HepG2 (cell line): ENCODE data around the gene CLEC10A. TPM values are rescaled to one million over a fixed set of nuclear protein-coding genes. Genes with fewer than 3 reads are reported as not detected.
"Not testable (repeated sequence)": the region's sequence is repeated elsewhere in the genome, so short reads cannot be mapped to it uniquely, and the experiment has no call there.

Experiments
- ATAC-seq: fragments of 200-7000 bp; cut with Tn5 transposase; 3 replicates; pipeline ENCODE4 v1.9.1; 2020; ENCODE audit warnings: mild to moderate bottlenecking, moderate library complexity
- BruUV-seq: library from RNA; stranded (reverse); fragments of 400-500 nt; replicated peaks from 2 replicates; lab custom pipeline; 2021; lab: Mats Ljungman, UMichigan
- CTCF ChIA-PET: fragments of 300-600 bp; formaldehyde crosslinking; extraction: SDS; loops from one replicate; lab custom pipeline; 2021; ENCODE audit warnings: low total read pairs, inconsistent platforms, low intra/inter-chr PET ratio; lab: Yijun Ruan, JAX
- POLR2A ChIA-PET: fragments of 350-600 bp; sonication (Branson Sonifier 250); formaldehyde crosslinking; loops from one replicate; lab custom pipeline; 2020; ENCODE audit warnings: antibody characterized with exemption, inconsistent platforms; lab: Yijun Ruan, JAX
- DNase-seq: peaks from one replicate; pipeline ENCODE4 v3.0.0-alpha.2; 2015; ENCODE audit warnings: low spot score
- FAIRE-seq: peaks from 3 replicates; lab custom pipeline; 2011; peaks lifted over from hg19 to GRCh38; lab: Jason Lieb, UNC
- H2AFZ ChIP-seq: one replicate; pipeline ENCODE4 v1.6.1; 2011; ENCODE audit warnings: low read length, inconsistent platforms
- H3K27ac ChIP-seq: fragments of 300-600 bp; 3 replicates; pipeline ENCODE4 v1.8.0; 2011; ENCODE audit warnings: mixed run types, mild to moderate bottlenecking, mixed read lengths, low read length, inconsistent platforms; ENCODE audit not compliant: insufficient read depth; ENCODE audit errors: extremely low read length
- H3K27me3 ChIP-seq, 2 experiments: fragments of 200-600 bp in 1 of 2; 2 replicates in 1 of 2; 3 replicates in 1 of 2; pipeline versions ENCODE4 v1.6.0 to v1.8.0; 2011; ENCODE audit warnings: low read length in 2 of 2, mild to moderate bottlenecking in 2 of 2, moderate library complexity in 2 of 2, inconsistent platforms in 1 of 2; ENCODE audit not compliant: insufficient read depth in 2 of 2, control insufficient read depth in 1 of 2
- H3K36me3 ChIP-seq, 2 experiments: fragments of 200-600 bp in 1 of 2; replicated peaks in 1 of 2; 2 replicates in 1 of 2; 3 replicates in 1 of 2; pipeline versions ENCODE4 v1.5.1 to v1.8.0; 2011; ENCODE audit warnings: low read length in 2 of 2, inconsistent platforms in 1 of 2; ENCODE audit not compliant: insufficient read depth in 2 of 2, control insufficient read depth in 1 of 2
- H3K4me1 ChIP-seq: 2 replicates; pipeline ENCODE4 v1.5.1; 2012; ENCODE audit warnings: low read length, inconsistent platforms; ENCODE audit not compliant: insufficient read depth
- H3K4me2 ChIP-seq: 2 replicates; pipeline ENCODE4 v1.6.0; 2011; ENCODE audit warnings: low read depth, low read length, inconsistent platforms
- H3K4me3 ChIP-seq, 3 experiments: fragments of 200-600 bp in 1 of 3; sonication (generic), shearing (Covaris generic) in 1 of 3; replicated peaks in 1 of 3; 2 replicates each; pipeline ENCODE4 v1.5.1; 2011 to 2016; ENCODE audit warnings: low read length in 3 of 3, inconsistent platforms in 2 of 3, low read depth in 2 of 3, mild to moderate bottlenecking in 2 of 3, control low read depth in 1 of 3, mixed read lengths in 1 of 3; ENCODE audit not compliant: insufficient read depth in 1 of 3
- H3K79me2 ChIP-seq: one replicate; pipeline ENCODE4 v1.6.1; 2011; ENCODE audit warnings: low read length, inconsistent platforms; ENCODE audit not compliant: insufficient read depth
- H3K9ac ChIP-seq: 2 replicates; pipeline ENCODE4 v1.6.0; 2011; ENCODE audit warnings: mild to moderate bottlenecking, low read depth, low read length, inconsistent platforms; ENCODE audit not compliant: insufficient read depth
- H3K9me3 ChIP-seq: 2 replicates; pipeline ENCODE4 v1.5.1; 2012; ENCODE audit warnings: mild to moderate bottlenecking, low read length
- H4K20me1 ChIP-seq: 2 replicates; pipeline ENCODE4 v1.6.0; 2011; ENCODE audit warnings: inconsistent platforms, mild to moderate bottlenecking, low read length, moderate library complexity; ENCODE audit not compliant: insufficient read depth
- EP300 ChIP-seq, 3 experiments: sonication (generic) in 1 of 3; formaldehyde crosslinking in 1 of 3; IDR thresholded peaks; 2 replicates each; pipeline versions ENCODE4 v1.5.1 to v1.6.1; 2011 to 2020; ENCODE audit warnings: low read depth in 2 of 3, low read length in 2 of 3, borderline replicate concordance in 1 of 3, improper control_type of control experiment in 1 of 3, mild to moderate bottlenecking in 1 of 3, missing genetic modification reagents in 1 of 3, moderate library complexity in 1 of 3
- ESRRA ChIP-seq: sonication (generic); formaldehyde crosslinking; IDR thresholded peaks from 2 replicates; pipeline ENCODE4 v1.5.1; 2020; ENCODE audit warnings: mild to moderate bottlenecking, low read depth, missing genetic modification reagents
- FOXA1 ChIP-seq, 2 experiments: fragments of 450-650 bp in 1 of 2; sonication (generic) in 1 of 2; formaldehyde crosslinking in 1 of 2; IDR thresholded peaks; 2 replicates each; pipeline versions ENCODE4 v1.4.0 to v1.6.1; 2016 to 2020; ENCODE audit warnings: missing genetic modification reagents in 1 of 2
- HNF4A ChIP-seq: sonication (generic); formaldehyde crosslinking; IDR thresholded peaks from 2 replicates; pipeline ENCODE4 v1.4.0; 2020; ENCODE audit warnings: missing genetic modification reagents
- IKZF5 ChIP-seq: IDR thresholded peaks from 2 replicates; pipeline ENCODE4 v1.6.1; 2018; ENCODE audit warnings: missing genetic modification reagents, mild to moderate bottlenecking, missing compliant biosample characterization
- RARA ChIP-seq: IDR thresholded peaks from 2 replicates; pipeline ENCODE4 v1.6.1; 2016; ENCODE audit warnings: missing genetic modification reagents, missing compliant biosample characterization
- SOX13 ChIP-seq, 3 experiments: fragments of 450-650 bp in 1 of 3; sonication (generic) in 1 of 3; formaldehyde crosslinking in 1 of 3; IDR thresholded peaks in 2 of 3; conservative IDR thresholded peaks in 1 of 3; 2 replicates each; pipeline versions ENCODE4 v1.5.0 to v1.6.1; 2016 to 2020; ENCODE audit warnings: antibody characterized with exemption in 1 of 3, mild to moderate bottlenecking in 1 of 3, missing compliant biosample characterization in 1 of 3, missing genetic modification reagents in 1 of 3, moderate library complexity in 1 of 3
- SOX5 ChIP-seq: IDR thresholded peaks from 2 replicates; pipeline ENCODE4 v1.6.1; 2016; ENCODE audit warnings: borderline replicate concordance
- ZBTB3 ChIP-seq: sonication (generic); formaldehyde crosslinking; IDR thresholded peaks from 2 replicates; pipeline ENCODE4 v1.4.0; 2020; ENCODE audit warnings: low read depth, mild to moderate bottlenecking, moderate library complexity, missing genetic modification reagents, borderline replicate concordance
- ZBTB39 ChIP-seq: sonication (generic); formaldehyde crosslinking; IDR thresholded peaks from 2 replicates; pipeline ENCODE4 v1.5.0; 2020; ENCODE audit warnings: missing genetic modification reagents
- WGBS: methylation state at CpG from one replicate; pipeline ENCODE4 v1.1.6; 2017; ENCODE audit warnings: low lambda C conversion rate; 5-methylcytosine and 5-hydroxymethylcytosine counted together
- in situ Hi-C: cut with HindIII; loops from 2 replicates; pipeline ENCODE4 v1.10.0; 2017; ENCODE audit warnings: low pct_unique_long_range_greater_than_20kb; ENCODE audit not compliant: extremely low pct_ligation_motif_present
- intact Hi-C: fragments of 100-400 bp; cut with micrococcal nuclease; formaldehyde crosslinking; loops from one replicate; pipeline ENCODE4 v1.10.0; 2022; ENCODE audit not compliant: unreplicated experiment
- polyA plus RNA-seq, 8 experiments: library from polyadenylated mRNA; depleted of rRNA in 3 of 8; stranded (reverse) in 7 of 8; unstranded in 1 of 8; fragments of >200 nt; fragmentation: Illumina TruSeq in 4 of 8; extraction: Trizol in 4 of 8; gene quantifications; 2 replicates each; pipeline versions ENCODE4 v1.2.1 to v1.2.3, GENCODE V29; 2011 to 2016; ENCODE audit warnings: low read depth in 4 of 8, missing spikeins in 1 of 8, mixed read lengths in 1 of 8; ENCODE audit not compliant: insufficient read depth in 1 of 8
- total RNA-seq, 5 experiments: library from RNA; depleted of rRNA; stranded (reverse); fragments of >200 nt; fragmentation: Illumina TruSeq; extraction: Trizol; gene quantifications; 2 replicates each; pipeline ENCODE4 v1.2.3, GENCODE V29; 2016; ENCODE audit warnings: low read depth in 1 of 5
- TF ChIP-seq, protein P1 (sequence below): IDR thresholded peaks from 2 replicates; pipeline ENCODE4 v1.4.0; 2020; ENCODE audit warnings: mild to moderate bottlenecking, missing genetic modification reagents
- TF ChIP-seq, protein P2 (sequence below): sonication (generic); formaldehyde crosslinking; IDR thresholded peaks from 2 replicates; pipeline ENCODE4 v1.4.0; 2020; ENCODE audit warnings: mild to moderate bottlenecking, low read depth, missing genetic modification reagents

Gene CLEC10A
- total and polyA plus RNA-seq, 2 of the 13 experiments (the other 11 are each of a cell fraction or from before 2014, with no cell fraction given) = 0.33 TPM; not detected in 1

DNA sequence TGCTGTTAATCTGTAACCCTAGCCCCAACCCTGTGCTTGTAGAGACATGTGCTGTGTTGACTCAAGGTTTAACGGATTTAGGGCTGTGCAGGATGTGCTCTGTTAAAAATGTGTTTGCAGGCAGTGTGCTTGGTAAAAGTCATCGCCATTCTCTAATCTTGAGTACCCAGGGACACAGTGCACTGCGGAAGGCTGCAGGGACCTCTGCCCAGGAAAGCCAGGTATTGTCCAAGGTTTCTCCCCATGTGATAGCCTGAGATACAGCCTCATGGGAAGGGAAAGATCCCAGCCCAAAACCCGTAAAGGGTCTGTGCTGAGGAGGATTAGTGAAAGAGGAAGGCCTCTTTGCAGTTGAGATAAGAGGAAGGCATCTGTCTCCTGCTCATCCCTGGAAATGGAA lies 8.4 kb upstream of the CLEC10A start:
- CTCF ChIA-PET; H3K27me3 ChIP-seq; H3K9me3 ChIP-seq; H2AFZ ChIP-seq; H4K20me1 ChIP-seq; in situ Hi-C loops; H3K79me2 ChIP-seq; BruUV-seq; H3K36me3 ChIP-seq; TF ChIP-seq SOX13, FOXA1 (IDR thresholded peaks at IDR 0.05): not testable (repeated sequence)
- DNase-seq (peak; percentile 79), ATAC-seq (peak; percentile 85), FAIRE-seq (peak; percentile 77)
- 0% methylated on average over 4 of the region's 4 CpGs for WGBS
- peak overlapping the region; percentile 71 for H3K27ac ChIP-seq
- H3K4me3 ChIP-seq = peak overlapping the region in 1 of 3 experiments; percentile 28; a peak in 1 of 6 replicates
- intact Hi-C loops = loop anchor here (5.0 kb wide), 1 partner anchor 49 kb away; no protein-coding TSS in a partner anchor
- POLR2A ChIA-PET = interaction anchor here (0.9 to 1.4 kb wide), 5 partner anchors 10 to 29 kb away, joined by 3 to 9 read pairs (median 5); partner anchors contain the start of gene ASGR2
- 0 out of 2 replicates have a peak overlapping the region, but pooled peaks have one; percentile 29 for H3K9ac ChIP-seq
- peak overlapping the region; percentile 69 for H3K4me2 ChIP-seq
- H3K4me1 ChIP-seq = peaks cover 50% of the 10 kb centered on the region
- TF ChIP-seq SOX5 (CRISPR knock-in tag) = peak; percentile 63; the same call in 1 of the 2 replicates
- peak in 1 of 2 experiments; percentile 65; a peak in 2 of 4 replicates for TF ChIP-seq SOX13 (CRISPR knock-in tag; conservative IDR thresholded peaks at IDR 0.05 in 1 of 2, IDR thresholded peaks at IDR 0.05 in 1 of 2)
- TF ChIP-seq HNF4A = peak; percentile 61; the same call in 1 of the 2 replicates
- peak; percentile 95 for TF ChIP-seq FOXA1 (CRISPR knock-in tag; IDR thresholded peaks at IDR 0.05)
- TF ChIP-seq, protein P1, sequence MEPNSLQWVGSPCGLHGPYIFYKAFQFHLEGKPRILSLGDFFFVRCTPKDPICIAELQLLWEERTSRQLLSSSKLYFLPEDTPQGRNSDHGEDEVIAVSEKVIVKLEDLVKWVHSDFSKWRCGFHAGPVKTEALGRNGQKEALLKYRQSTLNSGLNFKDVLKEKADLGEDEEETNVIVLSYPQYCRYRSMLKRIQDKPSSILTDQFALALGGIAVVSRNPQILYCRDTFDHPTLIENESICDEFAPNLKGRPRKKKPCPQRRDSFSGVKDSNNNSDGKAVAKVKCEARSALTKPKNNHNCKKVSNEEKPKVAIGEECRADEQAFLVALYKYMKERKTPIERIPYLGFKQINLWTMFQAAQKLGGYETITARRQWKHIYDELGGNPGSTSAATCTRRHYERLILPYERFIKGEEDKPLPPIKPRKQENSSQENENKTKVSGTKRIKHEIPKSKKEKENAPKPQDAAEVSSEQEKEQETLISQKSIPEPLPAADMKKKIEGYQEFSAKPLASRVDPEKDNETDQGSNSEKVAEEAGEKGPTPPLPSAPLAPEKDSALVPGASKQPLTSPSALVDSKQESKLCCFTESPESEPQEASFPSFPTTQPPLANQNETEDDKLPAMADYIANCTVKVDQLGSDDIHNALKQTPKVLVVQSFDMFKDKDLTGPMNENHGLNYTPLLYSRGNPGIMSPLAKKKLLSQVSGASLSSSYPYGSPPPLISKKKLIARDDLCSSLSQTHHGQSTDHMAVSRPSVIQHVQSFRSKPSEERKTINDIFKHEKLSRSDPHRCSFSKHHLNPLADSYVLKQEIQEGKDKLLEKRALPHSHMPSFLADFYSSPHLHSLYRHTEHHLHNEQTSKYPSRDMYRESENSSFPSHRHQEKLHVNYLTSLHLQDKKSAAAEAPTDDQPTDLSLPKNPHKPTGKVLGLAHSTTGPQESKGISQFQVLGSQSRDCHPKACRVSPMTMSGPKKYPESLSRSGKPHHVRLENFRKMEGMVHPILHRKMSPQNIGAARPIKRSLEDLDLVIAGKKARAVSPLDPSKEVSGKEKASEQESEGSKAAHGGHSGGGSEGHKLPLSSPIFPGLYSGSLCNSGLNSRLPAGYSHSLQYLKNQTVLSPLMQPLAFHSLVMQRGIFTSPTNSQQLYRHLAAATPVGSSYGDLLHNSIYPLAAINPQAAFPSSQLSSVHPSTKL (CRISPR knock-in tag) = peak; percentile 88
- TF ChIP-seq, protein P2, sequence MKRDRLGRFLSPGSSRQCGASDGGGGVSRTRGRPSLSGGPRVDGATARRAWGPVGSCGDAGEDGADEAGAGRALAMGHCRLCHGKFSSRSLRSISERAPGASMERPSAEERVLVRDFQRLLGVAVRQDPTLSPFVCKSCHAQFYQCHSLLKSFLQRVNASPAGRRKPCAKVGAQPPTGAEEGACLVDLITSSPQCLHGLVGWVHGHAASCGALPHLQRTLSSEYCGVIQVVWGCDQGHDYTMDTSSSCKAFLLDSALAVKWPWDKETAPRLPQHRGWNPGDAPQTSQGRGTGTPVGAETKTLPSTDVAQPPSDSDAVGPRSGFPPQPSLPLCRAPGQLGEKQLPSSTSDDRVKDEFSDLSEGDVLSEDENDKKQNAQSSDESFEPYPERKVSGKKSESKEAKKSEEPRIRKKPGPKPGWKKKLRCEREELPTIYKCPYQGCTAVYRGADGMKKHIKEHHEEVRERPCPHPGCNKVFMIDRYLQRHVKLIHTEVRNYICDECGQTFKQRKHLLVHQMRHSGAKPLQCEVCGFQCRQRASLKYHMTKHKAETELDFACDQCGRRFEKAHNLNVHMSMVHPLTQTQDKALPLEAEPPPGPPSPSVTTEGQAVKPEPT (CRISPR knock-in tag) = 0 out of 2 replicates have a peak, but pooled peaks have one; percentile 57
- TF ChIP-seq IKZF5 = 0 out of 2 replicates have a peak, but pooled peaks have one; percentile 19
- TF ChIP-seq ESRRA = peak; percentile 49; the same call in 1 of the 2 replicates
- peak; percentile 48; the same call in 1 of the 2 replicates for TF ChIP-seq ZBTB39
- TF ChIP-seq ZBTB3 = 0 out of 2 replicates have a peak, but pooled peaks have one; percentile 33
- TF ChIP-seq EP300 (IDR thresholded peaks at IDR 0.05; ENCODE audit: low read depth in 2 of 2, low read length in 2 of 2) = peak in 1 of 2 experiments; percentile 57; a peak in 1 of 4 replicates
- peak; percentile 35; the same call in 1 of the 2 replicates for TF ChIP-seq EP300 (CRISPR knock-in tag; IDR thresholded peaks at IDR 0.05; ENCODE audit: borderline replicate concordance)
- peak; percentile 54 for TF ChIP-seq RARA (CRISPR knock-in tag)
